NCI-H2196 treated with DMSO at 0.1 percent for 48 hours (cell line): ENCODE data around the gene IGDCC3.

Experiments
- DNase-seq: peaks from one replicate; lab custom pipeline; 2025; ENCODE audit not compliant: unreplicated experiment; lab: John Stamatoyannopoulos, UW

IGDCC3 gene

DNA sequence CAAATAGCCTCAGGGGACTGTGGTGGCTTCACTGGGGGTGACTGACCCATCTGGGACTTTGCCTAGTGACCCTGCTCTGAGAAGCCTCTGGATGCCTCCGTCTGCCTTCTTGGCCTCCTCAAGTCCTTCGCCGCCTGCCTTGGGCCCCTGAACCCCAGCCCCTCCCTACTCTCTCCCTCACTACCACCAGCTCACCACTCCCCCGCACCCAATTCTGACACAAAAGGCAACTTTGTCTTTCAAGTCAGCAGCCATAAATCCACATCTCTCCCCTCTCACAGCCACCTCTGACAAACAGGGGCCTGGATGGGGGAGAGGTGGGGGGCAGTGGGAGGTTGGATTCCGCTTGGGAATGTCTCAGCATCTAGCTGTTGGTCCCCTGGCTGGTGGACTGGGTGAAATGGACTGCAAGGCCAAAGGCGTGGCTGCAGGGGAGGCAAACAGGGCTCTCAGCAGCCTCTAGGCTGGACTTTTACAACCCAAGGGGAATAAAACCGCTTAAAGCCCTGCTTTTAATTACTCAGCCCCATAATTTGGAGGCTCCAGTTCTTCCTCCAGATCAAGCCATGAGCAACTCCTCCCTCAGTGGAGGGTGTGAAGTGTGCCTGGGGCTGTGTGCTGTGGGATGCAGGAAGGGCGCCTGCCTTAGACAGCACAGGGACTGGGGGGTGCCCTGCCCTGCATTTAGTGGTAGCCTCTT, 33.4 kb downstream of the IGDCC3 start:
- DNase-seq, result no peak

DNA sequence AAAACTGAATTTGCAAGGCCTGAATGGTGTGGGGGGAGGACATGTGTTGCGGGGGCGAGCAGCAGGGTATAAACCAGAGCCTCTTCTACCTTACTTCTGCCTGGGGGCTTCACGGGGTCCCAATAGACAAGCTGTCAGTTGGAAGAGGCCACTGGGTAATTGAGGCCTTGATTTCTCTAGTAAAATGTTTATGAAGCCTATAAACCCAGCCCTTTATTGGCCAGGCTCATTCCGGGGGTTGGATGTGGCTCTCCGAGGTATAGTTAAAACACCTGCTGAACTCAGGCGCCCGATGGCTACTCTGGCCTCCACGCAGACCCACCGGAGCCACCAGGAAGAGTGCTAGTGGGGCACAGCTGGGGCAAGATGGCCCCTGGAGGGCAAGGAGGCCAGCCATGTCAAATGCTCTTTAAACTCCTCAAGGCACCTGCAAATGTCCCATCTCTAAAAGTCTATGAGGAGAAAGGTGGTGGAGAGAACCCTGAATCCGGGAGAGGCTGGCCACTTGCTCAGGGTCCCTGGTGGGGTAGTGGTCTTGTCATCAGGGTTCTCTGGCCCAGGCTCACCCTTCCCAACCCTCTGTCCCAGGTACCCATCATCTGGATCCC, 34.3 kb downstream of the IGDCC3 start:
- DNase-seq, result no peak

DNA sequence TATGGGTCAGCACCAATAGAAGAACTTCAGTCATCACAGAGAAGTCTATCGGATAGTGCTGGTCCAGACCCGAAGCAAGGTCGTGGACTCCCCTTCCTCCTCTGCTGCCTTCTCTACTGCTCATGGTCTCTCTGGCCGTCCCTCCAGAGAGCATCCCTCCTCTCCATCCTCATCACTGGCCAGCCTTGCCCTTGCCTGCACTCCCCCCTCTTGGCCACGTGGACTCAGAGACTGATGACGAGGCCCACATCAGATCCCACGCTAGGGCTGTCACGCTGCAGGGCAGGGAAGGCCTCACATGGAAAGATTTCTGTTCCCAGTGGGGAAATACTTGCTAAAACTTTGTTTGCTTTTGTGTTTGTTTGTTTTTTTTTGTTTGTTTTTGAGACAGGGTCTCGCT, 35.3 kb downstream of the IGDCC3 start:
- DNase-seq, result no peak

DNA sequence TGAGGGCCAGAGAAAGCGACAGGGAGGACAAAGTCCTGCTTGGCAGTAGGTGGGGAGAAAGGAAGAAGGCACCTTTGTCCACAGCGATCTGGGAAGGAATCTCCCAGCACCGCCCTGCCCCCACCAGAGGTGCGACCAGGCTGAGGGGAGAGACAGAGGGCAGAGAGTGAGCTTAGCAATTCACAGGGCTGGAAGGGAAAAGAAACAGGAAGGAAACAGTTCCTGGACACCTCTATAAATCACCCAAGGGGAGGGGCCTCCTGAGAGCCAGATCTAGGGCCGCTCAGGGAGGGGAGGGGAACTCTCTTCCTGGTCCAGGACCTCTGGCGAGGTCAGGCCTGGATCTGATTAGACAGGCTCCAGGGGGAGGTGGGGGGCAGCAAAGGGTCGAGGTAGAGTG, 37.9 kb downstream of the IGDCC3 start:
- no peak for DNase-seq

- DNase-seq, result no peak
Observed at GRCh38 chr15:65339416-65339815, 38.4 kb downstream of the IGDCC3 start.

DNA sequence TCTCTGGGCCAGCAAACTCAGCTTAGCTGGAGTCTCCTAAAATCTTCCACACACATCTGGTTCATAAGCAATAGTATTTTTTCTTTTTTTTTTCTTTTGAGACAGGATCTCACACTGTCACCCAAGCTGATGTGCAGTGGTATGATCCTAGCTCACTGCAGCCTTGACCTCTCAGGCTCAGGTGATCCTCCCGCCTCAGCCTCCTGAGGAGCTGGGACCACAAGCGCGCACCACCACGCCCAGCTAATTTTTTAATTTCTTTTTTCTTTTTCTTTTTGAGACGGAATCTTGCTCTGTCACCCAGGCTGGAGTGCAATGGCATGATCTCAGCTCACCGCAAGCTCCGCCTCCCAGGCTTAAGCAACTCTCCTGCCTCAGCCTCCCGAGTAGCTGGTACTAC, 39.0 kb downstream of the IGDCC3 start:
- no peak for DNase-seq

- DNase-seq, result no peak
Observed at GRCh38 chr15:65338366-65338765, 39.4 kb downstream of the IGDCC3 start.

DNA sequence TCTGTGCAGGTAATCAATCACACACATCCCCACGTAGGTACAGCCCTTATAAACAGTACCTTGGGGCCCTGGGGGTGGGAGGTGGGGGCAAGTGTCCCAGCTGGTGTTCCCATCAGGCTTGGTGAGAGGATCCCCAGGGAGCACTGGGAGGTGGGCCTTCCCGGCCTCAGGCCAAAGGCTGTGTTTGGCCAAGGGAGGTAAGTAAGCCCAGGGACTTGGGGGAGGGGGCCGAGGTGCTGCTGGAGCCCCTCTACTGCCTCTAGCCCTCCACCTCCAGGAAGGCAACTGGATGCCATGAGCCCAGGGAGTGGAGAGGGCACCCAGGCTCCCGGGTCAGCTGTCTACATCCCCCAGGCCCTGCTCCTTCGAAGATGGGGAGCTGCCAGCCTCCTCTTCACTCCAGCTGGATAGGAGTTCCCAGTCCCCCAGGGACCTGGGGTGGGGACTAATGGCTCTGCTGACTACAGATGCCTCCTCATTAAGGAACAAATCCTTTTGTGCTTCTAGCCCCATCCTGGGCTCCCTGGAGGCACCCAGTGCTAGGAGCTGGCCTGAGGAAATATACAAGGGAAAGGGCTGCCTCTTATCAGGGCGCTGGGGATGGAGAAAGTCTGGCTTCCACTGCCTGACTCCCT, 40.2 kb downstream of the IGDCC3 start:
- DNase-seq, result no peak

DNA sequence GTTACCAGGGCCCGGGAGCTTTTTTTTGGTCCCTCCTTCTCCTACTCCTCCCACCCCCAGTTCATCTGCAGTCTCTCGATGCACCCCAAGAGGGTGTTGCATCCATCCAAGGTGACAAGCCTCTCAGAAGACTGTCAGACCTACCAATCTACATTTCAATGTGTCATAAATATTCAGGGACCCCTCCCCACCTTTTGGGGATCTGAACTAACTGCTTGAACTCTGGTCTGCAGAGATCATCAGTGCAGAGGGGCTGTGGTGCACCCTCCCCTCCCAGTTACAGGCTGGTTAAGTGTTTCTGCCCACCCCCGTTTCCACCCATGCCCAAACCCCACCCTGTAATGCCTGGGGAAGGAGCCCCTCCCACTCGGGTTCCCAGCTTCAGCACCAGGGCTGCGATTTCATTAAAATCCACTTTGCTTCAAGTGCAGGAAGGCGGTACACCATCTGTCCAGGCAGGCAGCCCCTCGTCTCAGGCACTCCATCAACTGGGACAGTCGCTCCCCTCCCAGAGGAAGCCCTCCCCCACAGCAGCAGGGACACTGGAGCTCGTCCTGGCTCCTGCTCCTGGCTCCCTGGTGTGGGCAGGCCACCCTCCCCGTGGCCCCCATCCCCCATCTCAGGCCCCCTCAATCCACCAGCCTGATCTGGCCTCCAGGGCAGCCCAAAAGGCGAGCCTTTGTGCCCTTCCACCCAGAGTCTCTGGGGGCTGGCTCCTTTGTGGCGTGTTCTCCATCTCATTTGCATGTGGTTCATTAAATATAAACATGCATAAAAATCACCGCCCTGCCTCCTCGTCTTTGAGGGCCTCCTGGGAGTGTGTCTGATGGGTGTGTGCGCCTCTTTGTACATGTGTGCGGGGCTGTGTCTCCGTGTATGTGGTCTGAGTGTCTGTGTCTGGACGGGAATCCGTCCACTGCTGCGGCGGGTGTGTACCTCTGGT, 41.0 kb downstream of the IGDCC3 start:
- no peak for DNase-seq

GRCh38 chr15:65335278-65336055, 42.3 kb downstream of the IGDCC3 start:
- no peak for DNase-seq

GRCh38 chr15:65334586-65335231, 43.1 kb downstream of the IGDCC3 start:
- no peak for DNase-seq

GRCh38 chr15:65333856-65334255, 43.9 kb downstream of the IGDCC3 start:
- no peak for DNase-seq

DNA sequence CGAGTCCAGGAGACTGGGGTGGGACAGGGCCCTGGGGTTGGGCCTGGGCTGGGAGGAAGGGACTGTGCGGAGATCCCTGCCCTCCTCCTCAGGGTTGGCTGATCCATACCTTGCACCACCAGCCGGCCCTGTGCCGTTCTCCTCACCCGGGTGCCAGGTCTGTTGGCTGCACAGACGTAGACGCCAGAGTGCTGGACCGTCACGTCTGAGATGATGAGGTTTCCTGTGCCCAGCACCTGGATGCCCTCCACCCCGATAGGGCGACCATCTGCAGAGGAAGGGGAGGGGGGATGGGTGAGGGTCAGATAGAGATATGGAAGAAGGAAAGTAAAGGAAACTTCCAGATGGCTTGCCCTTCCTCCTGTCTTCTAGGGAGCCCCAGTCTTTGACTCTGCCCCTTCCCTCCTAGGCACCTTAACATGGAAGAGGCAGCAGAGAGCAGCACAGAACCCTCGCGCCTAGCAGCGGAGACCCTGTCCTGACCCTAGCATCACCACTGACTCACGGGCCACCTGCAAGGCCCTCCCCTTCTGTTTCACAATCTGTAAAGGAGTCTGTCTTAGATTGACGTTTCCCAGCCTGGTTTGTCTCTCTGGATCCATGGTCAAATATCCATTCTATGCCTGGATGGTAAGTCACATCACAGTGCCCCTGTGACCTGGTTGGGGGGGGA, 44.5 kb downstream of the IGDCC3 start:
- no peak for DNase-seq

DNA sequence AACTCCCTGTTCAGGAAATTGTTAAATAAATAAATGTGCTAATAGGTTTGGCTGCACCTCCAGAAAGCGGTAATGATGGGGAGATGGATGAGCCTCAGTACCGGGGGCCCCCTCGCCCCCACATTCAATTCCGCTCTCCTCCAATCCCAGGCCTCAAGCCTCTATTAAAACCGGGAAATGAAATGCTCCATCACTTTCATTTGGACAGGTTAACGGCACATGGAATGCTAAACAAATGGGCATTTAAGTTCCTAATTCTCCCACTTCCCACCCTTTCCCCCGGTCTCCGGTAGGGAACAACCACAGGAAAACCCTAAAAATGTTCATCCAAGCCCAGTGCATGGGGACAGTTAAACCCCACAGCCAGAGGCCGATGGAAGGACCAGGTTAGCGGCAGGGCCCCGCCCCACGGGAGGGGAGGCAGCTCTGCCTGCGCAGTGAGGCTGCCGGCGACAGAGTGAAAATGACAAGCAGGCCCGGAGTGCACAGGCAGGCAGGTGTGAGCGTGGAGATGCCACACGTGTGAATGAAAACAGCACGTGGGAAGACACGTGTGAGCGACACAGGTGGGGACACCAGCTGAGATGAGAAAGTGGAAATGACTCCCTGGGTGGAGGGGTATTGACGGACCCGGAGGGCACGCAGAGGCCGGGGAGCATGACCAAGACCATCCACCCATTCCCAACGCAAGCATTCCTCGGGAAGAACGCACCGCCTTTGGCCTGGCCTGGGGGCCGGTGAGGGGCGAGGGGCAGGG, 45.2 kb downstream of the IGDCC3 start:
- no peak for DNase-seq

GRCh38 chr15:65331811-65332210, 46.0 kb downstream of the IGDCC3 start:
- DNase-seq, result no peak

DNA sequence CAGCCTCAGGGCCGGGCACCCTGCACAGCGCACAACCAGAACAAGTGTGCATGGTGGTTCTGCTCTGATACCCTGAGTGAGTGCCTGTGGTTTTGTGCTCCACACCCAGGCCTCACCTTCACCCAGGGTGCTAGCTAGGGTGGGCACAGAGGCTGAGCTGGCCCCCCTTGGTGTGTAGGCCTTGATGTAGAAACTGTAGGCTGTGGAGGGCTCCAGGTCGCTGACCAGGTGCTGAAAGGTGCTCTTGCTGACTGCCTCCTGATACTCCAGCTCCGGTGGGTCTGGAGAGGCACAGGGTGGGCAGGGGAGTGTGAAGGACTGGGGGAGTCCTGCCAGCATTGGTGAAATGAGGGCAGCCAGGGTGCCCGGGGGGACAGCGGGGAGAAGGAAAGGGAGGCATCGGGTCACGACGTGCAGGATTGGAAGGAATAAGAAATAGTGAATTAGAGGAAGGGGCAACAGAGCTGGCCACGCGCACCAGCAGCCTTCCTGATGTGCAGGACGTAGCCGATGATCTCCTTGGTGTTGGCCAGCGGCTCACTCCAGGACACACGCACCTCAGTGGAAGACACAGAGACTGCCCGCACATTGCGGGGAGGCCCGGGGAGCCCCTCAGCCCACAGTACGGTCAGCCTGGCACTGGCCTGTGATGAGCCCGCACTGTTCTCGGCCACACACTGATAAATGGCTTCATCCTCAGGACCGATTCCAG, 46.7 kb downstream of the IGDCC3 start:
- no peak for DNase-seq

DNA sequence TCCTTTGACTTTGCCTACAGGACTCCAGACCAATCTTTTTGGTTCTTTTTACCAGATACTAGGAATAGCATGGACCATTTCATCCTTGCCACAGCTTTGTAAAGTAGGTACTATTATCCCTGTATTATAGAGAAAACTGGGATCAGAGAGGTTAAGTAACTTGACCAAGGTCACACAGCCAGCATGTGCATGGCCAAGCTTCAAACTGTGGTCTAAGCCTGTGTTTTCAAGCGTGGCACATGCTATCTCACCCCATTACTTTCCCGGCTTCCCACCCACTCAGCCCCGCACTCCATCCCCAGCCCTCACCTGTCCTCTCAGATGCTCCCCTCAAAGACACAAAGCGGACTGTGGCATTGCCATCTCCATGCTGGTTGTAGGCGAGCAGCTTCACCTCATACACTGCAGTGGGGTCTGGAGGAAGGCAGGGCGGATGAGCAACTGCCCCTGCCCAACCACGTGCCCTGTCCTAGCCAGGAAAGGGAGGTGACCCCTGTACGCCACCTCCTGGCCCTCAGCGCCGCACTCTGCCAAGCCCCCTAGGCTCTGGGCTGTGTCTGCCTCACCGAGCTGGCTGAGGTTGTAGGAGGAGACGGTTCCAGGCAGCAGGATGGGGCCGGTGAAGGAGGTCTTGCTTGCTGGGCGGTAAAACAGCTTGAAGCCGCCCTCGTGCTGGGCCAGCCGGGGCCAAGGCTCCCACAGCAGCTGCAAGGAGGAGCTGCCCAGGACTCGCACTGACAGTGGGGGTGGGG, 47.6 kb downstream of the IGDCC3 start:
- DNase-seq, result no peak
